Activated CD8-positive, alpha-beta T cell treated with anti-CD3 and anti-CD28 coated beads, Interleukin-2, amount 10 ng/mL, durations not matched to agents 7 days and 5 days (primary cell): ENCODE data around the gene CARMIL1. TPM values are rescaled to one million over a fixed set of nuclear protein-coding genes. Genes with fewer than 3 reads are reported as not detected.

ENCODE experiments used
- ATAC-seq: fragments of 150-1000 bp; cut with Tn5 transposase; one replicate; pipeline ENCODE4 v1.10.0; 2021; ENCODE audit warnings: moderate library complexity
- CTCF ChIA-PET: fragments of 350-600 bp; sonication (Branson Sonifier 250); formaldehyde crosslinking; loops from one replicate; lab custom pipeline; 2021; ENCODE audit warnings: antibody characterized with exemption; lab: Charles Lee
- POLR2A ChIA-PET: fragments of 350-600 bp; sonication (Branson Sonifier 250); formaldehyde crosslinking; loops from one replicate; lab custom pipeline; 2021; ENCODE audit warnings: antibody characterized with exemption; lab: Charles Lee
- DNase-seq: peaks from one replicate; pipeline ENCODE4 v3.0.0-alpha.2; 2020
- H3K27ac Mint-ChIP-seq: one replicate; pipeline ENCODE4 v1.8.0; 2021; ENCODE audit warnings: mild to moderate bottlenecking, mixed read lengths
- H3K27me3 Mint-ChIP-seq: one replicate; pipeline ENCODE4 v1.8.0; 2021; ENCODE audit warnings: low read depth, mixed read lengths
- H3K36me3 Mint-ChIP-seq: one replicate; pipeline ENCODE4 v1.8.0; 2021; ENCODE audit warnings: low read depth, mixed read lengths
- H3K4me1 Mint-ChIP-seq: one replicate; pipeline ENCODE4 v1.8.0; 2021; ENCODE audit warnings: low read depth, mixed read lengths
- H3K4me3 Mint-ChIP-seq: one replicate; pipeline ENCODE4 v1.8.0; 2021; ENCODE audit warnings: mild to moderate bottlenecking, mixed read lengths
- H3K9me3 Mint-ChIP-seq: one replicate; pipeline ENCODE4 v1.8.0; 2022; ENCODE audit warnings: mixed read lengths; ENCODE audit not compliant: insufficient read depth
- total RNA-seq, 2 experiments: library from RNA; stranded (reverse); gene quantifications; one replicate each; pipeline ENCODE4 v1.2.3, GENCODE V29; 2021

Gene CARMIL1
- total RNA-seq, 2 experiments from 2014 or later: 4.6 to 4.8 TPM

DNA sequence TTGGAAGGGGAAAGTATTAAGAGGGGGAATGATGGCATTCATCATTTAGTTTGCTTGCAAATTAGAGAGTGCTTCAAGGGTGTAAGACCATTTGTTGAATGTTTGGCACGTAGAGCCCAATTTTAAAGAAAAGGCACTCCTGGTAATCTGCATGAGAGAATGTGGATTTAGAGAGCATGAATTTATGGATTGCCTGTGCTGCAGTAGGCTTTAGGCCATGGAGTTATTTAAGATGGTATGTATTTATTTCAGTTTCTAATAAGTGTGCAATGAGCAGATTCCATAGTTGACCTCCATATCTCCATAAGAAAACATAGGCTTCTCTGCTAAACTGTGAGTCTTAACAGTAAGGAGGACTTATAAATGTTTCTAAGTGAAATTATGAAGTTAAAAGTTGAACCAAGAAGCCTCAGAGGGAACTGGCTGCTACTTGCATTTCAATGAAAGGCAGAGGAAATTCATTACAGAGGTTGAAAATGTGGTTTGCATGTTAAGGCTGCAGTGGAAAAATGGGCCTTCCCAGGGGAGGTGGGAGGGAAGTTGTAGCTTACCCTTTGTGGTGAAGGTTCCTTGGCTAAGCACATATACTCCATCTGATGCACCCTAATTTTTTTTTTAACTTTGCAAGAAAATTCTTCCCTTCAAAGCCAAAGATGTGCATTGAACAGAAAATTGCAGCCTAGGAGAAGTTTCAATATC is 134.2 kb downstream of the CARMIL1 start:
- Mint-ChIP-seq H3K36me3 (no peaks in the 10 kb centered on the region), H3K27ac (peak overlapping the region; percentile 36), H3K27me3 (no peaks in the 10 kb centered on the region), H3K4me3 (peak overlapping the region; percentile 1), H3K9me3 (no peaks in the 10 kb centered on the region), H3K4me1 (peaks cover 45% of the 10 kb centered on the region)
- ATAC-seq (no peak), DNase-seq (no peak)
- ChIA-PET POLR2A (interaction anchor here (1.0 kb wide), 1 partner anchor 9 kb away, joined by 3 read pairs; no protein-coding TSS in a partner anchor), CTCF (interaction anchor here (1.1 to 2.1 kb wide), 8 partner anchors 9 to 76 kb away, joined by 4 to 7 read pairs (median 4); no protein-coding TSS in a partner anchor)

DNA sequence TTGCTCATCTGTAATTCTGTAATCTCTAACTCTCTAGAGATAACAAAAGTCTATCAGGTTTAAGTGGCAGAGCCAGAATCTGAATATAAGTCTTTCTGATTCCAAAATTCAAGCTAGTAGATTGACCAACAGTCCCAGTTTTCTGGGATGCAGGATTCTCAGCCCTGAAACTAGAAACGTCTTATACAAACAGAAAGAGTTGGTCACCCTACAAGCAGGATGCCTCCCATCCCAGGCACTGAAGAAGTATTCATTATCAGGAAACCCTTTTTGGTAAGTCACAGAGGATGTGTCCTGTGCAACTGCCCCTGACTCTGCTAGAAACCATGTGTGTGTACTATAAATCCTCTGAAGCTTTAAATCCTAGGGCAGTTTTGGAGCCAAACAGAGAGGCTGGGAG is 135.0 kb downstream of the CARMIL1 start:
- ATAC-seq (no peak), DNase-seq (no peak)
- no peaks in the 10 kb centered on the region for H3K36me3 Mint-ChIP-seq
- peaks cover 45% of the 10 kb centered on the region for H3K4me1 Mint-ChIP-seq
- no peaks in the 10 kb centered on the region for H3K9me3 Mint-ChIP-seq
- ChIA-PET POLR2A (interaction anchor here (0.6 kb wide), 1 partner anchor 47 kb away, joined by 3 read pairs; no protein-coding TSS in a partner anchor), CTCF (interaction anchor here (1.4 to 2.1 kb wide), 4 partner anchors 9 to 135 kb away, joined by 4 to 7 read pairs (median 5); partner anchors contain the start of gene CARMIL1)
- no peak overlapping the region for H3K4me3 Mint-ChIP-seq
- no peak overlapping the region for H3K27ac Mint-ChIP-seq
- no peaks in the 10 kb centered on the region for H3K27me3 Mint-ChIP-seq

DNA sequence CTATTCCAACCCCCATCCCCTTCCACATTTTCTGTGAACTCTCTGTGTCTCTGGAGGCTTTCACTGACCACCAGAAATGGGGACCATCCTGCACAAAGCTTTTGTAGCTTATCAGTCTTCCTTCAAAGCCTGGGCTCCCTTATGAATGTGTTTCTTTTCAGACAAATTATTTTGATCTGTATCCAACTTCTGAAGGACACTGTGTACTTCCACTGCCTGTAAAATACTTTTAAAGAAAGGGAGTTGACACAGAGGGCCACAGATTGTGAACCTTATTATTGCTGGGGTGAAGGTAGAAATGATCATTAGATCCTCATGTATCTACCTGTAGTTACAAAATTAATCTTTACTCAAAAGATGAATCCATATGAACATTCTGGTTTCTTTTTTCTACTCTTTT is 135.6 kb downstream of the CARMIL1 start:
- Mint-ChIP-seq H3K9me3 (no peaks in the 10 kb centered on the region), H3K36me3 (no peaks in the 10 kb centered on the region), H3K4me3 (no peak overlapping the region), H3K4me1 (peaks cover 42% of the 10 kb centered on the region), H3K27ac (no peak overlapping the region), H3K27me3 (no peaks in the 10 kb centered on the region)
- ATAC-seq (no peak), DNase-seq (no peak)
- ChIA-PET CTCF (interaction anchor here (1.4 to 2.1 kb wide), 4 partner anchors 10 to 136 kb away, joined by 4 to 7 read pairs (median 5); partner anchors contain the start of gene CARMIL1), POLR2A (interaction anchor here (0.6 kb wide), 1 partner anchor 48 kb away, joined by 3 read pairs; no protein-coding TSS in a partner anchor)

DNA sequence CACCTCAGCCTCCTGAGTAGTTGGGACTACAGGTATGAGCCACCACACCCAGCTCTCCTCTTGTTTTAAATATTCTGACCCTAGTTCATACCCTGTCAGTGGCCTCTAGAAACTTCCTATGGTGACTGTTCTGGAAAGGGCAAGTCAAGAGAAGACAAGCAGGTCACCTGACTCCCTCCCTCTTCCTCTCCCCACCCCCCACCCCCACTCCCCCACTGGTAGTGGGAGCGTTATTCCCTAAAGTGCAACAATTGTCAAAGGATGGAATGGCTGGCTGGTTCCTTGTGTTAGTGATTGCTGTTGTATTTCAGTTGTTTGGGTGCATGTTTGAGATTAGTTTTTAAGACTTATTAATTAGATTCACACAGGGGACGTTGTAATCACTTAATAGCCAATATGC is 136.1 kb downstream of the CARMIL1 start:
- Mint-ChIP-seq H3K4me1 (peaks cover 38% of the 10 kb centered on the region), H3K27me3 (no peaks in the 10 kb centered on the region), H3K9me3 (no peaks in the 10 kb centered on the region), H3K4me3 (no peak overlapping the region), H3K36me3 (peaks cover 3% of the 10 kb centered on the region), H3K27ac (no peak overlapping the region)
- ChIA-PET CTCF (interaction anchor here (1.4 to 2.1 kb wide), 2 partner anchors 10 to 136 kb away, joined by 6 to 7 read pairs; partner anchors contain the start of gene CARMIL1), POLR2A (no interaction called here)
- no peak for ATAC-seq
- DNase-seq: no peak

DNA sequence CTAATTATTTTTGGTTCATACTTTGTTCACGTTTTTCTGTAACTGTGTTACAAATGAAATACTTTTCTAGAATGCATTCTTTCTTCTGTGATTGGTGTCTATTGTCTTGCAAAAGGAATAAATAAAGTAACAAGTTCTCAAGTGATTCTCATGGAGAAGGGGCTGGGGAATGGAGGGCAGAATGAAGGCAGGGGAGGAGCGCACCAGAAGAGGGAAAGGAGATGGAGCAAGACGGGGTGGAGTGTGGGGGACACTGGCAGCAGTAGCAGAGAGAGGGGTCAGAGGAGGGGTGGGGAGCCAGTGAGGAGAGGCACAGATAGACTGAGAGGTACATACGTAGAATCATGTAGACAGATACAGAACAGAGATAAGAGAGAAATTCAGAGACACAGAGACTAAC is 136.5 kb downstream of the CARMIL1 start:
- CTCF ChIA-PET: no interaction called here
- DNase-seq (no peak), ATAC-seq (no peak)
- POLR2A ChIA-PET: no interaction called here
- Mint-ChIP-seq H3K36me3 (peaks cover 6% of the 10 kb centered on the region), H3K9me3 (no peaks in the 10 kb centered on the region), H3K27ac (no peak overlapping the region), H3K4me1 (peaks cover 36% of the 10 kb centered on the region), H3K27me3 (no peaks in the 10 kb centered on the region), H3K4me3 (no peak overlapping the region)

DNA sequence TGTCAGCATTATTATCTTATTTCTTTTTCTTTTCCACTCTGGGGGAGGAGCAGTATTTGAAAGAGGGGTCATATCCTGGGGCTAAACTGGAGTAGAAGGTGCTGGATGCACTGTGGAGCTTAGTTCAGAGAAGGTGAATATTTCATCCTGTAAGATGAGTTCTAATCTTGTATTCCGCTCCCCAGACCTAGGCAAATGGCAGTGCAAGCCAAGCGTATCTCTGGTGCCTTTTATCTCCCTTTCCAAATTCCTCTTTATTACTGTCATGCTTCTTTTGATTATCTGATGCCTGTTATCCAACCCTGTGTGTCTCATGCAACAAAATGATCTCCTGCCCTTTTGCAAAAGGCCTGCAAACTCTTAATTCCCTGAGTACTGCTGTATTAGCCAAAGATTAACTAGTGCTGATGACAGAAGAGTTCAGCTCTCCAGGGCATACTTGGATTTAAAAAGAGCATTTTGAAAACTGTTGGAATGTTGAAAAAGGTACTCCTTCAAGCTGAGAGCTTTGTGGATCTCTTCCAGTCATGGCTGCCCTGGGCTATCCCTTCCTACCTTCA is 138.0 kb downstream of the CARMIL1 start:
- Mint-ChIP-seq H3K4me3 (no peak overlapping the region), H3K4me1 (peaks cover 28% of the 10 kb centered on the region), H3K9me3 (no peaks in the 10 kb centered on the region), H3K27me3 (no peaks in the 10 kb centered on the region), H3K27ac (no peak overlapping the region), H3K36me3 (peaks cover 6% of the 10 kb centered on the region)
- no peak for ATAC-seq
- DNase-seq: no peak
- ChIA-PET POLR2A (no interaction called here), CTCF (no interaction called here)

DNA sequence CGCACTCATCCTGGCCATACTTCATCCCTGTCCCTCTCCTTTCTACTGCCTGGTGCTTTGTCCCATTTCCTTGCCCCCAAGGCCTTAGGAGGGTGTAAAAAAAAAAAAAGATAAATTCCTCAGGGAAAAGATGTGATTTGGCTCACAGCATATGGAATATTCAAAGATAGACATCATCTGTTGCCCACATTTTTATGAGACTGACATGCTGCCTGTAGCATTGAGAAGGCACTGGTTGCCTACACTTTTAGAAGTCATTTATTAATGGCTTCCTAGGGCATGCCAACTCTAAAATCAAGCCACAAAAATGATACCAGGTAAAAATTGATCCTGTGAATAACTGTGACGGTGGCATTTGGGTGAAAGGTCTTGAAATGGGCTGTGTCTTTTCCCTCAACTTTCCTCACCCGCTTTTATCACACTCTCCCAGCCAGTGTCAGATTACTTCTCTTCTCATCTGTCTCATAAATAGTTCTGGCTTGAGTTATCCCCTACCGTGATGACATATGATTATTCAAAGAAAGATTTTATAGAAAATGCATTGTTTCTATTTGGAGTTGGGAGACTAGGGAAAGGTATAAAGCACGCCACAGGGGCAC is 139.4 kb downstream of the CARMIL1 start:
- ChIA-PET CTCF (interaction anchor here (1.1 kb wide), 1 partner anchor 15 kb away, joined by 3 read pairs; no protein-coding TSS in a partner anchor), POLR2A (interaction anchor here (0.8 kb wide), 1 partner anchor 733 kb away, joined by 3 read pairs; no protein-coding TSS in a partner anchor)
- no peaks in the 10 kb centered on the region for H3K27me3 Mint-ChIP-seq
- no peak for ATAC-seq
- no peak overlapping the region for H3K27ac Mint-ChIP-seq
- H3K4me1 Mint-ChIP-seq: peaks cover 15% of the 10 kb centered on the region
- H3K36me3 Mint-ChIP-seq: peaks cover 6% of the 10 kb centered on the region
- no peak overlapping the region for H3K4me3 Mint-ChIP-seq
- no peaks in the 10 kb centered on the region for H3K9me3 Mint-ChIP-seq
- DNase-seq: no peak

DNA sequence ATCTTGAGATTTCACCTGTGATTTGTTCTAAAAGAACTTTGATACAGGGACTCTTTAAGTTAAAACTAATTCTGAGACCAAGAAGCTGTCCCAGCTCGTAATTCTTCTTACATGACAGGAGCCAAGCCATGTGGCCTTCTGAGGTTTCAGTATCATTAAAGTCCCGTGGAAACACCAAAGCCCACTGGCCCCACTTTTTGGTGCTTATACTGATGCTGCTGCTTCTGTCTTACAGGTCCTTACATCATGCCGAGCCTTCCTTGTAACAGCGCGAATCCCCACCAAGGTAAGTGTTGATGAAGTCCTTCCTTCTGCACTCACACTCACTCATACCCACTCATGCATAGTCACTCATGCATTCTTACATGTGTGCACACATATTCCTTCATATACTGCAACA is 140.7 kb downstream of the CARMIL1 start:
- peaks cover 2% of the 10 kb centered on the region for H3K4me1 Mint-ChIP-seq
- ChIA-PET CTCF (interaction anchor here (0.7 to 1.1 kb wide), 2 partner anchors 16 to 17 kb away, joined by 3 read pairs; no protein-coding TSS in a partner anchor), POLR2A (no interaction called here)
- H3K27me3 Mint-ChIP-seq: no peaks in the 10 kb centered on the region
- no peak for DNase-seq
- no peak overlapping the region for H3K27ac Mint-ChIP-seq
- no peak for ATAC-seq
- H3K4me3 Mint-ChIP-seq: no peak overlapping the region
- peaks cover 6% of the 10 kb centered on the region for H3K36me3 Mint-ChIP-seq
- no peaks in the 10 kb centered on the region for H3K9me3 Mint-ChIP-seq

DNA sequence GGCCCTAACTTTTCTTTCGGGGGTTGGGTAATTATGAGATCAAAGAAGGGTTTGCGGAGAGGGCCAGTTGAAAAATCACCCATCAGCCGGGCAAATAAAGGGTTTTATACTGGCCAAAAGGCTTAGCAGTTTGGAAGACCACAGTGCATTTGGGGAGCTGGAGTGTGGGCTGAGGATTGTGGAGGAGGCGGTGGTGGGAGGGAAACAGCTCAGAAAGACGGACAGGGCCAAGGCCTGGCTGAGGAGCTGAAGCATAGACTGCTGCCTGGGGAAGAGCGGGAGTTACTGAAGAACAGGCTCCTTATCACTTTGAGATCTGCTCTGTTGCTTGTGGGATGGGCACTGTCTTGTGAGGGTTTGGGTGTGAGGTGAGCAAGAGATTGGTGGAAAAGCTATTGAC is 144.2 kb downstream of the CARMIL1 start:
- H3K9me3 Mint-ChIP-seq: no peaks in the 10 kb centered on the region
- H3K36me3 Mint-ChIP-seq: peaks cover 6% of the 10 kb centered on the region
- H3K27ac Mint-ChIP-seq: no peak overlapping the region
- ChIA-PET CTCF (interaction anchor here (0.9 kb wide), 1 partner anchor 11 kb away, joined by 4 read pairs; no protein-coding TSS in a partner anchor), POLR2A (no interaction called here)
- no peak overlapping the region for H3K4me3 Mint-ChIP-seq
- H3K4me1 Mint-ChIP-seq: no peaks in the 10 kb centered on the region
- DNase-seq (no peak), ATAC-seq (no peak)
- no peaks in the 10 kb centered on the region for H3K27me3 Mint-ChIP-seq

DNA sequence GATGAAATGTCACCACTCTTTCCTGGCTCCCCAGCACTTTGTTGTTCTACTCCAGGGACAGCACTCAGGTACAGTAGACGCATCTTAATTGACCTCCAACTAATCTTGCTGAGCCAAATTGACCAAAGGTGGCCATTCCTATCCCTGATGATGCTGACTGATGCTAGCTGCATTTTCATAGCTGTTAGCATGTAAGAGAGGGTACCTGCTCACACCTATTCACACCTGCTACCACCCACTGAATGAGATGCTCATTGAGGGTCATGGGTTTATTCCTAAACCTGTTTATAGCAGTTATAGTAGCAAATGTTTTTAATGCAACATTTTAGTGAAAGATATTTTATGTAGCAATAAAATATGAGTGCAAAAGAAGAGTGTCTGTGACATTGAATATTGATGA is 145.1 kb downstream of the CARMIL1 start:
- POLR2A ChIA-PET: no interaction called here
- H3K36me3 Mint-ChIP-seq: peaks cover 6% of the 10 kb centered on the region

DNA sequence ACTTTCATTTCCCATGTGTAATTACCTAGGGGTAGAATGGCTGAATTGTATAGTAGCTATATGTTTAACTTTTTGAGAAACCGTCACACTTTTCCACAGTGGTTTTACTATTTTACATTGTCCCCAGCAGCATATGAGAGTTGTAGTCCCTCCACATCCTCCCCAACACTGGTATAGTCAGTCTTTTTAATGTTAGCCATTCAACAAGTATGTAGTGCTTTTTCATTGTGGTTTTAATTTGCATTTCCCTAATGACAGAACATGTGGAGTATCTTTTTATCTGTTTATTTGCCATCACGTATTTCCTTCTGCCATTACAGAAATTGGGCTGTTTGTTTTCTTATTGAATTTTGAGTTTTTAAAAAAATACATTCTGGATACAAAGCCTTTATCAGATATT is 148.4 kb downstream of the CARMIL1 start:
- POLR2A ChIA-PET: no interaction called here
- Mint-ChIP-seq H3K9me3 (no peaks in the 10 kb centered on the region), H3K36me3 (no peaks in the 10 kb centered on the region), H3K4me1 (no peaks in the 10 kb centered on the region), H3K27ac (no peak overlapping the region), H3K27me3 (no peaks in the 10 kb centered on the region), H3K4me3 (no peak overlapping the region)
- no peak for DNase-seq
- CTCF ChIA-PET: interaction anchor here (1.2 to 1.3 kb wide), 3 partner anchors 15 to 149 kb away, joined by 3 to 4 read pairs (median 3); no protein-coding TSS in a partner anchor
- no peak for ATAC-seq

More for the DNA sequence above, 145.1 kb downstream of the CARMIL1 start:
- CTCF ChIA-PET: no interaction called here
- Mint-ChIP-seq H3K27me3 (no peaks in the 10 kb centered on the region), H3K27ac (no peak overlapping the region), H3K9me3 (no peaks in the 10 kb centered on the region), H3K4me3 (no peak overlapping the region), H3K4me1 (no peaks in the 10 kb centered on the region)
- DNase-seq: no peak
- no peak for ATAC-seq
